ENCODE data around the gene POU2AF2. TPM values are rescaled to one million over a fixed set of nuclear protein-coding genes. Genes with fewer than 3 reads are reported as not detected.

POU2AF2 gene
- total and polyA plus RNA-seq, 2 of the 8 experiments (the other 6 are each of a cell fraction or from before 2014, with no cell fraction given) = not detected

- Histone ChIP-seq H2BK12ac (ENCODE audit: low read depth, low read length) (no peak overlapping the region), H3K23ac (ENCODE audit: insufficient read length) (no peak overlapping the region), H3K9me3 (ENCODE audit: insufficient read depth in 2 of 2, low read depth in 1 of 2, low read length in 1 of 2) (no peaks in the 10 kb centered on the region), H3K79me1 (ENCODE audit: low read depth, low read length) (no peaks in the 10 kb centered on the region), H3K4me3 (ENCODE audit: extremely low read depth in 1 of 4, insufficient read depth in 2 of 4, low read depth in 3 of 4, low read length in 4 of 4) (no peak overlapping the region), H4K8ac (ENCODE audit: extremely low read depth, insufficient read depth, low read length) (no peak overlapping the region), H4K20me1 (replicated peaks in 1 of 2; ENCODE audit: control insufficient read depth in 1 of 2, insufficient read depth in 2 of 2, low read length in 2 of 2) (no peaks in the 10 kb centered on the region), H2BK5ac (ENCODE audit: low read depth, low read length) (no peak overlapping the region), H3K14ac (ENCODE audit: insufficient read length) (no peak overlapping the region), H3K27ac (ENCODE audit: low read depth, low read length) (no peak overlapping the region), H4K91ac (replicated peaks; ENCODE audit: insufficient read length, low read length) (no peak overlapping the region), H3K36me3 (ENCODE audit: control insufficient read depth in 2 of 4, insufficient read depth in 4 of 4, low read length in 3 of 4) (no peaks in the 10 kb centered on the region), H4K5ac (ENCODE audit: insufficient read length, low read depth, low read length) (no peak overlapping the region), H2AFZ (ENCODE audit: low read length) (no peak overlapping the region), H2BK20ac (ENCODE audit: low read length) (no peak overlapping the region), H3K56ac (replicated peaks; ENCODE audit: insufficient read length, low read depth, low read length) (no peak overlapping the region), H2AK5ac (ENCODE audit: low read depth, low read length) (no peak overlapping the region), H2BK15ac (ENCODE audit: low read length) (no peak overlapping the region), H3K4ac (replicated peaks; ENCODE audit: insufficient read length, low read depth, low read length) (no peak overlapping the region), H3K23me2 (ENCODE audit: low read depth, low read length) (peaks cover 4% of the 10 kb centered on the region; the same call in 1 of the 2 replicates), H3K4me1 (replicated peaks in 1 of 4; ENCODE audit: control insufficient read depth in 3 of 4, insufficient read depth in 4 of 4, low read length in 3 of 4) (no peaks in the 10 kb centered on the region), H3K4me2 (ENCODE audit: insufficient read depth in 1 of 2, low read depth in 2 of 2, low read length in 2 of 2) (no peak overlapping the region), H3K9ac (replicated peaks in 1 of 4; ENCODE audit: extremely low read depth in 1 of 4, low read depth in 3 of 4, low read length in 3 of 4) (no peak overlapping the region), H3K18ac (ENCODE audit: extremely low read depth, low read length) (no peak overlapping the region), H2BK120ac (replicated peaks; ENCODE audit: low read depth, low read length) (no peak overlapping the region), H3K27me3 (replicated peaks in 1 of 4; ENCODE audit: control insufficient read depth in 3 of 4, extremely low read depth in 1 of 4, insufficient read depth in 3 of 4, low read length in 3 of 4) (no peaks in the 10 kb centered on the region), H3K79me2 (ENCODE audit: control insufficient read depth in 1 of 2, insufficient read depth in 2 of 2, low read length in 2 of 2) (no peaks in the 10 kb centered on the region)
- CTCF ChIA-PET (ENCODE audit: partially characterized antibody) = interaction anchor here (0.7 to 3.8 kb wide), 5 partner anchors 13 to 119 kb away, joined by 3 to 17 read pairs (median 3); no protein-coding TSS in a partner anchor
- WGBS, 2 experiments (ENCODE audit: extremely low coverage in 1 of 2, insufficient coverage in 1 of 2, insufficient read length in 1 of 2, insufficient replicate concordance in 2 of 2, low coverage in 1 of 2, low lambda C conversion rate in 2 of 2, missing lambda C conversion rate in 1 of 2) = 64% methylated on average over 3 of the region's 3 CpGs; no CpG with 5 or more reads in 1 of the 2 experiments
- DNase-seq (ENCODE audit: low read depth in 1 of 2, low spot score in 2 of 2) = no peak
- no peak for FAIRE-seq
- POLR2A ChIA-PET (ENCODE audit: partially characterized antibody) = no interaction called here
- TF ChIP-seq CREB1 (IDR thresholded peaks at IDR 0.05) = no peak
Measured at GRCh38 chr11:111310088-111310487, 64.6 kb downstream of the POU2AF2 start.

All from H1 (cell line).